Brain microvascular endothelial cell (primary cell): Measurements from ENCODE around the gene PDCD4.

ENCODE experiments used
- DNase-seq: peaks from one replicate; pipeline ENCODE4 v3.0.0-alpha.2; 2020
- H3K27ac ChIP-seq: fragments of 250-450 bp; sonication (Bioruptor Pico); 2 replicates; pipeline ENCODE4 v1.5.1; 2020; ENCODE audit warnings: mild to moderate bottlenecking, moderate library complexity
- H3K27me3 ChIP-seq: fragments of 250-450 bp; sonication (Bioruptor Pico); replicated peaks from 2 replicates; pipeline ENCODE4 v1.5.1; 2020; ENCODE audit warnings: mild to moderate bottlenecking
- H3K36me3 ChIP-seq: fragments of 250-450 bp; sonication (Bioruptor Pico); replicated peaks from 2 replicates; pipeline ENCODE4 v1.5.1; 2020; ENCODE audit warnings: mild to moderate bottlenecking
- H3K4me3 ChIP-seq: 2 replicates; pipeline ENCODE4 v1.5.1; 2011; ENCODE audit warnings: low read depth, mild to moderate bottlenecking, control low read depth, low read length, moderate library complexity
- CTCF ChIP-seq: IDR thresholded peaks from 2 replicates; pipeline ENCODE4 v1.5.1; 2011; ENCODE audit warnings: low read depth, mild to moderate bottlenecking, moderate library complexity, low read length, control low read depth, inconsistent platforms; ENCODE audit errors: missing control alignments
- in situ Hi-C: cut with HindIII; loops from 2 replicates; pipeline ENCODE4 v1.10.0; 2017; ENCODE audit warnings: low sequenced_read_pairs, low pct_ligation_motif_present

The PDCD4 gene

DNA sequence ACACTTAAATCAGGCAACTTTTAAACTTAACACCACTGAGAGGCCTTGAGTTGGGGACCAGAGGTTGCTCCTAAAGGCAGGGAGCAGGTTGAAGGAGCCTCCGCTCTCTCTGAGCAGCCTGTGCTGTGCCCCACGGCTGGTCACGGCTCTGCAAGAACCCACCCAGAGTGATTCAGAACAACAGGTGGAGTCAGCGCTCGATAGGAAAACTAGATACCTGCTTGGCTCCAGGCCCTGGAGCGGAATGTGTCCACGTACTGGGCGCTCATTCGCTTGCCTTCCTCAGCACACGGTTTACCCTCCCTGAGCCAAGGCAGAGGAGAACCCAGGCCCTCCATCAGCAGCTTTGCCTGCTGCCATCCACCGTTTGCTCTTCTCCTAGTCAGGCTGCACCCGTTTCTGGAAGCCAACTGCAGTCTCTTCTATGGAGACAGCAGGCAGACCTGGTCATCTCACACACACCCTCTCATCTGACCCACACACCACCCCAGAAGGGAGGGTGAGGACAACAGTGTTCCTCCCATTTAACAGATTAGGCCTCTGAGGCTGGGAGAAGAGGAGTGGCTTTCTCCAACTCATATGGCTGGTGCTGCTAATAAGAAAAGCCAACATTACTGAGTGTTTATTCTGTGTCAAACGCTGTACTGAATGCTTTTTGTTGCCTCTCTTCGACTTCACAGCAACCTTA, 37.6 kb upstream of the PDCD4 start:
- no peak for TF ChIP-seq CTCF
- no peak overlapping the region for H3K4me3 ChIP-seq
- DNase-seq: no peak
- H3K27me3 ChIP-seq: no peaks in the 10 kb centered on the region
- H3K36me3 ChIP-seq: no peaks in the 10 kb centered on the region
- in situ Hi-C loops: no loop called here
- no peak overlapping the region for H3K27ac ChIP-seq

GRCh38 chr10:110834629-110835301, 37.0 kb upstream of the PDCD4 start:
- H3K4me3 ChIP-seq: no peak overlapping the region
- in situ Hi-C loops: no loop called here
- H3K27ac ChIP-seq: no peak overlapping the region
- H3K27me3 ChIP-seq: no peaks in the 10 kb centered on the region
- H3K36me3 ChIP-seq: no peaks in the 10 kb centered on the region
- TF ChIP-seq CTCF: no peak
- DNase-seq: no peak

- Histone ChIP-seq H3K4me3 (no peak overlapping the region), H3K27me3 (no peaks in the 10 kb centered on the region), H3K27ac (no peak overlapping the region), H3K36me3 (no peaks in the 10 kb centered on the region)
- DNase-seq: no peak
- in situ Hi-C loops: no loop called here
- no peak for TF ChIP-seq CTCF
These were observed 35.9 kb upstream of the PDCD4 start for GRCh38 chr10:110835841-110836240.

DNA sequence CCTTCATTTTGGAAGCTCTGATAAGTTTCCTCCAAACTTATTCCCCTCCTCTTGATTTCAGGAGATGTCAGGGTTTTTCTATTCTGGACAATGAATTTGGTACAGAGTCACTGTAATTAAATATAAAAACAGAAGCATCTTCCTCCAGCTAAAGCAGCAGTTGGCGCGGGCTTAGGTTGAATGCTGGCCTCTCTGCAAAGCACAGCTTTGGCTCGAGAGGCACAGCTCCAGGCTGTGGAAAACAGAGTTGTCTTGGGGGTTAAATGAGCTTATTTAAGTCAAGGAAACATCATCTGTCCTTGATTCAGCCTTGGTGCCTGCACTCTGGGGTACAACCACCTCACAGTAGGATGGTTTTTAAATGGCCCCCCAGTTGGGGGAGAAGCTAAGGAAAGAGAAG, 35.0 kb upstream of the PDCD4 start:
- no peak for TF ChIP-seq CTCF
- Histone ChIP-seq H3K27ac (no peak overlapping the region), H3K36me3 (no peaks in the 10 kb centered on the region), H3K4me3 (no peak overlapping the region), H3K27me3 (no peaks in the 10 kb centered on the region)
- no peak for DNase-seq
- in situ Hi-C loops: no loop called here

DNA sequence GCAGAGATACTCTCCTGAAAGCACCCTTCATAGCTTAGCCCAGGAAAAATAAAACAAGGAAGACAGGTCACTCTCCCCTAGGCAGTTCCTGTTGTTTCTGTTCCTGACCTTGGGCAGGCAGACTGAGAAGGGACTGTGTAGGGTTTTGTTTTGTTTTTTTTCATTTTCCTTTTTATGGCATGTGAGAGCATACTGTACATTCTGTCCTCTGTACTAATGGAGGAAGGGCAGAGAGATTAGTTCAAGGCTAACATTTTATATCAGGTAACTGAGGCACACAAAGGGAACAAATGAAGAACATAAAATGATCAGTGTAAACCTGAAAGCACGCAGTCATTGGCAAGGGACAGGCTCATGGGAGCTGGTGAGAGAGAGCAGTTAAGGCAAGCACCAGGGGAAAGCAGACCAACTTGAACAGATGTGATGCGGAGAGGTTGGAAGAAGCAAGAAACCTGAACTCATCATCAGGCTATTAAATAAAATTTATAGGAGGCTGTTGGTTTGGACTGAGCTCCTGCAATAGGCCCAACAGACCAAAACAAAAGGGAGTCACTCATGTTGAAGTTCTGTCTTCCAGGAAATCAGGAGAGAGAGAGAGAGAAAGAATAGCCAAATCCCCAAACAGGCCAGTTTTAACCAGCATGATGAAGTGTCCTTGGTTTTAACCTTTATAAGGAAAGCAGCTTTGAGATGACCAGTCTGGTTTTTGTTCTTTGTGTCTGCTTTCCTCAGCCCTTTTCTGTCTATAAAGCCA, 34.1 kb upstream of the PDCD4 start:
- in situ Hi-C loops: no loop called here
- Histone ChIP-seq H3K27ac (no peak overlapping the region), H3K36me3 (no peaks in the 10 kb centered on the region), H3K4me3 (no peak overlapping the region), H3K27me3 (no peaks in the 10 kb centered on the region)
- no peak for DNase-seq
- no peak for TF ChIP-seq CTCF
